Measurements from ENCODE around the gene GLDN. TPM values are rescaled to one million over a fixed set of nuclear protein-coding genes. Genes with fewer than 3 reads are reported as not detected.

Gene GLDN
- total RNA-seq, 1 donor from 2014 or later, result 8.4 TPM

Small RNA genes within 50 kb of the gene (microRNA-seq; reads per million reads assigned to microRNA genes)
- gene MIR7973-1 (not detected), gene MIR7973-2 (not detected)

Other genes starting within 250 kb of the GLDN start
- gene TNFAIP8L3, start 246.7 kb upstream of the GLDN start, total RNA-seq, result 8.5 TPM
- gene CYP19A1, start 3.1 kb upstream of the GLDN start, total RNA-seq, result 0.65 TPM

Data from Right ventricle myocardium inferior (tissue), 1 donor.